Tibial nerve (tissue), 4 donors: ENCODE data around the gene CARS2. TPM values are rescaled to one million over a fixed set of nuclear protein-coding genes. Genes with fewer than 3 reads are reported as not detected.
"Not testable (repeated sequence)": the region's sequence is repeated elsewhere in the genome, so short reads cannot be mapped to it uniquely, and the experiment has no call there.

ENCODE experiments used
- DNase-seq, 2 donors: peaks; one replicate each; pipeline ENCODE4 v3.0.0-alpha.2; 2019; ENCODE audit warnings: low spot score in 2 of 2
- H3K27ac ChIP-seq, 4 donors: fragments of 200-600 bp; sonication (generic) in 3 of 4; one replicate each; pipeline ENCODE4 v1.5.1; 2017 to 2019; ENCODE audit warnings: mild to moderate bottlenecking in 1 of 4
- H3K27me3 ChIP-seq, 2 donors: fragments of 200-600 bp; sonication (generic) in 1 of 2; one replicate each; pipeline versions ENCODE4 v1.5.1 to v1.6.0; 2017 to 2019
- H3K36me3 ChIP-seq, 3 donors: fragments of 200-600 bp; sonication (generic); one replicate each; pipeline ENCODE4 v1.5.1; 2018 to 2019
- H3K4me1 ChIP-seq, 4 donors: fragments of 200-600 bp; sonication (generic) in 3 of 4; one replicate each; pipeline ENCODE4 v1.5.1; 2017 to 2019
- H3K4me3 ChIP-seq, 4 donors: fragments of 200-600 bp; sonication (generic) in 3 of 4; one replicate each; pipeline ENCODE4 v1.5.1; 2017 to 2019; ENCODE audit warnings: mild to moderate bottlenecking in 1 of 4, moderate library complexity in 1 of 4
- H3K9me3 ChIP-seq, 4 donors: fragments of 200-600 bp; sonication (generic) in 3 of 4; one replicate each; pipeline ENCODE4 v1.5.1; 2017 to 2019
- CTCF ChIP-seq, 5 experiments: fragments of 200-600 bp in 3 of 5; fragments of 450-650 bp in 2 of 5; sonication (generic) in 3 of 5; IDR thresholded peaks; one replicate each; pipeline ENCODE4 v1.5.1; 2016 to 2019; ENCODE audit warnings: antibody characterized with exemption in 5 of 5, mild to moderate bottlenecking in 3 of 5, moderate library complexity in 2 of 5
- EP300 ChIP-seq, 2 donors: sonication (generic); formaldehyde crosslinking; IDR thresholded peaks; one replicate each; pipeline ENCODE4 v1.6.1; 2017; ENCODE audit warnings: antibody characterized with exemption in 2 of 2, mild to moderate bottlenecking in 1 of 2
- POLR2A ChIP-seq, 2 donors: fragments of 450-650 bp; IDR thresholded peaks; one replicate each; pipeline ENCODE4 v1.6.1; 2017; ENCODE audit warnings: antibody characterized with exemption in 2 of 2, mild to moderate bottlenecking in 2 of 2, moderate library complexity in 2 of 2
- WGBS, 2 donors: methylation state at CpG; one replicate each; pipeline ENCODE4 v1.1.5; 2018; 5-methylcytosine and 5-hydroxymethylcytosine counted together
- total RNA-seq, 4 donors: library from RNA; depleted of rRNA; stranded (reverse); fragments of >200 nt; gene quantifications; one replicate each; pipeline ENCODE4 v1.1.0, GENCODE V29; 2016

The CARS2 gene
- total RNA-seq, 4 donors from 2014 or later, result 33.7 to 68.4 (median 64.3) TPM

- Histone ChIP-seq H3K27me3 (no peaks in the 10 kb centered on the region), H3K36me3 (peaks cover 0 to 4% (median 0%) of the 10 kb centered on the region in 3 donors), H3K4me1 (peaks cover 0 to 63% (median 24%) of the 10 kb centered on the region in 4 donors), H3K4me3 (peak overlapping the region; percentile 37 to 84 (median 72)), H3K27ac (peak overlapping the region in 3 of 4 donors; percentile 82 to 88 (median 84)), H3K9me3 (no peaks in the 10 kb centered on the region)
- TF ChIP-seq EP300 (IDR thresholded peaks at IDR 0.05) (no peak), POLR2A (IDR thresholded peaks at IDR 0.05) (no peak), CTCF (IDR thresholded peaks at IDR 0.05) (no peak)
- WGBS, 2 donors, result 59 to 63% methylated on average over 8 of the region's 8 CpGs
- DNase-seq, result no peak
Observed at GRCh38 chr13:110706570-110707372, 855 bp upstream of the CARS2 start.

- H3K36me3 ChIP-seq, result peaks cover 0 to 16% (median 0%) of the 10 kb centered on the region in 3 donors
- peaks cover 0 to 54% (median 21%) of the 10 kb centered on the region in 4 donors for H3K4me1 ChIP-seq
- no peak for DNase-seq
- H3K27ac ChIP-seq, result peak overlapping the region; percentile 63 to 88 (median 83)
- no peak for TF ChIP-seq POLR2A (IDR thresholded peaks at IDR 0.05)
- no peak for TF ChIP-seq EP300 (IDR thresholded peaks at IDR 0.05)
- TF ChIP-seq CTCF (IDR thresholded peaks at IDR 0.05), result no peak
- no peaks in the 10 kb centered on the region for H3K27me3 ChIP-seq
- 3 to 6% methylated on average over 12 of the region's 12 CpGs for WGBS, 2 donors
- H3K4me3 ChIP-seq, result peak overlapping the region; percentile 61 to 84 (median 72)
- no peaks in the 10 kb centered on the region for H3K9me3 ChIP-seq
Observed at GRCh38 chr13:110705356-110705825, 525 bp downstream of the CARS2 start.

GRCh38 chr13:110702591-110703526 is 3.1 kb downstream of the CARS2 start:
- Histone ChIP-seq H3K4me1 (peaks cover 0 to 50% (median 21%) of the 10 kb centered on the region in 4 donors), H3K27me3 (no peaks in the 10 kb centered on the region), H3K4me3 (no peak overlapping the region), H3K27ac (peak overlapping the region in 2 of 4 donors; percentile 29 to 39), H3K36me3 (peaks cover 0 to 41% (median 4%) of the 10 kb centered on the region in 3 donors), H3K9me3 (no peaks in the 10 kb centered on the region)
- no peak for TF ChIP-seq CTCF (IDR thresholded peaks at IDR 0.05)
- no peak for TF ChIP-seq EP300 (IDR thresholded peaks at IDR 0.05)
- no peak for TF ChIP-seq POLR2A (IDR thresholded peaks at IDR 0.05)
- whole genome bisulfite sequencing, 2 donors, result 45 to 49% methylated on average over 15 of the region's 15 CpGs
- no peak for DNase-seq

GRCh38 chr13:110702089-110702488 is 3.8 kb downstream of the CARS2 start:
- 21 to 29% methylated on average over 3 of the region's 3 CpGs for WGBS, 2 donors
- Histone ChIP-seq H3K27ac (peak overlapping the region in 1 of 4 donors; percentile 39), H3K9me3 (no peaks in the 10 kb centered on the region), H3K36me3 (peaks cover 0 to 49% (median 4%) of the 10 kb centered on the region in 3 donors), H3K4me3 (no peak overlapping the region), H3K4me1 (peaks cover 0 to 44% (median 21%) of the 10 kb centered on the region in 4 donors), H3K27me3 (no peaks in the 10 kb centered on the region)
- TF ChIP-seq CTCF (IDR thresholded peaks at IDR 0.05) (no peak), POLR2A (IDR thresholded peaks at IDR 0.05) (no peak), EP300 (IDR thresholded peaks at IDR 0.05) (no peak)
- no peak for DNase-seq

GRCh38 chr13:110701061-110701460 is 4.9 kb downstream of the CARS2 start:
- not testable (repeated sequence) for H3K27me3 ChIP-seq, DNase-seq, H3K9me3 ChIP-seq, H3K27ac ChIP-seq, H3K4me3 ChIP-seq
- 94 to 96% methylated on average over 7 of the region's 7 CpGs for WGBS, 2 donors
- Histone ChIP-seq H3K4me1 (peaks cover 0 to 35% (median 19%) of the 10 kb centered on the region in 4 donors), H3K36me3 (peaks cover 0 to 55% (median 4%) of the 10 kb centered on the region in 3 donors)
